RWPE2 (cell line): Measurements from ENCODE around the gene ALDH3B2.
"Not testable (repeated sequence)": the region's sequence is repeated elsewhere in the genome, so short reads cannot be mapped to it uniquely, and the experiment has no call there.

Experiments used
- ATAC-seq: fragments of 200-7000 bp; cut with Tn5 transposase; 3 replicates; pipeline ENCODE4 v1.9.1; 2021; ENCODE audit warnings: low read depth
- DNase-seq: peaks from one replicate; pipeline ENCODE4 v3.0.0-alpha.2; 2020; ENCODE audit warnings: low spot score
- H3K27ac ChIP-seq: fragments of 450-650 bp; 2 replicates; pipeline ENCODE4 v1.5.1; 2017; ENCODE audit warnings: mild to moderate bottlenecking; ENCODE audit not compliant: poor library complexity, severe bottlenecking
- H3K27me3 ChIP-seq: fragments of 250-450 bp; sonication (Bioruptor Pico); 2 replicates; pipeline ENCODE4 v1.5.1; 2021; ENCODE audit warnings: mild to moderate bottlenecking, moderate library complexity; ENCODE audit not compliant: insufficient read depth, poor library complexity, severe bottlenecking
- H3K36me3 ChIP-seq: fragments of 250-450 bp; sonication (Bioruptor Pico); 2 replicates; pipeline ENCODE4 v1.5.1; 2020; ENCODE audit warnings: low read depth, mild to moderate bottlenecking, moderate library complexity
- H3K4me1 ChIP-seq: fragments of 250-450 bp; sonication (Bioruptor Pico); 2 replicates; pipeline ENCODE4 v1.5.1; 2021; ENCODE audit warnings: mild to moderate bottlenecking, moderate library complexity; ENCODE audit not compliant: insufficient read depth, poor library complexity, severe bottlenecking
- H3K4me3 ChIP-seq: fragments of 250-450 bp; sonication (Bioruptor Pico); 2 replicates; pipeline ENCODE4 v1.5.1; 2021; ENCODE audit warnings: mild to moderate bottlenecking, moderate library complexity; ENCODE audit not compliant: severe bottlenecking
- H3K9me3 ChIP-seq: fragments of 250-450 bp; sonication (Bioruptor Pico); 2 replicates; pipeline ENCODE4 v1.5.1; 2021; ENCODE audit warnings: mild to moderate bottlenecking, moderate library complexity; ENCODE audit not compliant: severe bottlenecking
- CTCF ChIP-seq: fragments of 450-650 bp; IDR thresholded peaks from one replicate; pipeline ENCODE4 v1.5.1; 2017; ENCODE audit warnings: mild to moderate bottlenecking, moderate library complexity; ENCODE audit not compliant: poor library complexity, severe bottlenecking

ALDH3B2 gene

GRCh38 chr11:67626970-67627369 is 47.5 kb downstream of the ALDH3B2 start:
- Histone ChIP-seq H3K4me3 (no peak overlapping the region), H3K27me3 (no peaks in the 10 kb centered on the region), H3K27ac (no peak overlapping the region), H3K4me1 (no peaks in the 10 kb centered on the region), H3K9me3 (no peaks in the 10 kb centered on the region), H3K36me3 (no peaks in the 10 kb centered on the region)
- no peak for ATAC-seq
- no peak for DNase-seq
- TF ChIP-seq CTCF = no peak

- H3K27me3 ChIP-seq, ATAC-seq, H3K9me3 ChIP-seq, H3K36me3 ChIP-seq, H3K4me3 ChIP-seq, H3K4me1 ChIP-seq, DNase-seq, H3K27ac ChIP-seq: not testable (repeated sequence)
Measured at GRCh38 chr11:67626131-67626833, 48.1 kb downstream of the ALDH3B2 start.

- H3K27ac ChIP-seq, H3K36me3 ChIP-seq, H3K27me3 ChIP-seq, H3K4me3 ChIP-seq, H3K4me1 ChIP-seq, DNase-seq, ATAC-seq, H3K9me3 ChIP-seq: not testable (repeated sequence)
Measured at GRCh38 chr11:67623795-67624194, 50.6 kb downstream of the ALDH3B2 start.

DNA sequence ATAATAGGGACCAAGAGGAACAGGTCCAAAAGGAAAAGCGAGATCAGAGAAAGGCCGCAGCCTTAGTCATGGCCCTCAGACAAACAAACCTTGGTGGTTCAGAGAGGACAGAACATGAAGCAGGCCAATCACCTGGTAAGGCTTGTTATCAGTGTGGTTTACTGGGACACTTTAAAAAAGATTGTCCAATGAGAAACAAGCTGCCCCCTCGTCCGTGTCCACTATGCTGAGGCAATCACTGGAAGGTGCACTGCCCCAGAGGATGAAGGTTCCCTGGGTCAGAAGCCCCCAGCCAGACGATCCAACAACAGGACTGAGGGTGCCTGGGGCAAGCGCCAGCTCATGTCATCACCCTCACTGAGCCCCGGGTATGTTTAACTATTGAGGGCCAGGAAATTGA is 51.5 kb downstream of the ALDH3B2 start:
- H3K4me3 ChIP-seq, DNase-seq, H3K27me3 ChIP-seq, ATAC-seq, H3K27ac ChIP-seq, H3K4me1 ChIP-seq, H3K36me3 ChIP-seq, H3K9me3 ChIP-seq: not testable (repeated sequence)

GRCh38 chr11:67621928-67622327 is 52.5 kb downstream of the ALDH3B2 start:
- H3K9me3 ChIP-seq, ATAC-seq, H3K27me3 ChIP-seq, H3K36me3 ChIP-seq, H3K4me3 ChIP-seq, H3K27ac ChIP-seq, DNase-seq, H3K4me1 ChIP-seq: not testable (repeated sequence)

- not testable (repeated sequence) for H3K36me3 ChIP-seq, H3K27me3 ChIP-seq, ATAC-seq, H3K27ac ChIP-seq, DNase-seq, H3K4me3 ChIP-seq, H3K4me1 ChIP-seq, H3K9me3 ChIP-seq
Measured at GRCh38 chr11:67620621-67621020, 53.8 kb downstream of the ALDH3B2 start.

DNA sequence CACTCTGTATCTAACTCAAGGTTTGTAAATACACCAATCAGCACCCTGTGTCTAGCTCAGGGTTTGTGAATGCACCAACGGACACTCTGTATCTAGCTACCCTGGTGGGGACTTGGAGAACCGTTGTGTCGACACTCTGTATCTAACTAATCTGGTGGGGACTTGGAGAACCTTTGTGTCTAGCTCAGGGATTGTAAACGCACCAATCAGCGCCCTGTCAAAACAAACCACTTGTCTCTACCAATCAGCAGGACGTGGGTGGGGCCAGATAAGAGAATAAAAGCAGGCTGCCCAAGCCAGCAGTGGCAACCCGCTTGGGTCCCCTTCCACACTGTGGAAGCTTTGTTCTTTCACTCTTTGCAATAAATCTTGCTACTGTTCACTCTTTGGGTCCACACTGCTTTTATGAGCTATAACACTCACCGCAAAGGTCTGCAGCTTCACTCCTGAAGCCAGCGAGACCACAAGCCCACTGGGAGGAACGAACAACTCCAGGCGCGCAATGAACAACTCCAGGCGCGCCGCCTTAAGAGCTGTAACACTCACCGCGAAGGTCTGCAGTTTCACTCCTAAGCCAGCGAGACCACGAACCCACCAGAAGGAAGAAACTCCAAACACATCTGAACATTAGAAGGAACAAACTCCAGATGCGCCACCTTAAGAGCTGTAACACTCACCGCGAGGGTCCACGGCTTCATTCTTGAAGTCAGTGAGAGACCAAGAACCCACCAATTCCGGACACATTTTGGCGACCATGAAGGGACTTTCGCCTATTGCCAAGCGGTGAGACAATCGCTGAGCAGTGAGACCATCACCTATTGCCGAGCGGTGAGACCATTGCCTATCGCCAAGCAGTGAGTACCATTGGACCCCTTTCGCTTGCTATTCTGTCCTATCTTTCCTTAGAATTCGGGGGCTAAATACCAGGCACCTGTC is 54.5 kb downstream of the ALDH3B2 start:
- ATAC-seq, DNase-seq, H3K27ac ChIP-seq, H3K4me3 ChIP-seq, H3K27me3 ChIP-seq, H3K4me1 ChIP-seq, H3K9me3 ChIP-seq, H3K36me3 ChIP-seq: not testable (repeated sequence)

DNA sequence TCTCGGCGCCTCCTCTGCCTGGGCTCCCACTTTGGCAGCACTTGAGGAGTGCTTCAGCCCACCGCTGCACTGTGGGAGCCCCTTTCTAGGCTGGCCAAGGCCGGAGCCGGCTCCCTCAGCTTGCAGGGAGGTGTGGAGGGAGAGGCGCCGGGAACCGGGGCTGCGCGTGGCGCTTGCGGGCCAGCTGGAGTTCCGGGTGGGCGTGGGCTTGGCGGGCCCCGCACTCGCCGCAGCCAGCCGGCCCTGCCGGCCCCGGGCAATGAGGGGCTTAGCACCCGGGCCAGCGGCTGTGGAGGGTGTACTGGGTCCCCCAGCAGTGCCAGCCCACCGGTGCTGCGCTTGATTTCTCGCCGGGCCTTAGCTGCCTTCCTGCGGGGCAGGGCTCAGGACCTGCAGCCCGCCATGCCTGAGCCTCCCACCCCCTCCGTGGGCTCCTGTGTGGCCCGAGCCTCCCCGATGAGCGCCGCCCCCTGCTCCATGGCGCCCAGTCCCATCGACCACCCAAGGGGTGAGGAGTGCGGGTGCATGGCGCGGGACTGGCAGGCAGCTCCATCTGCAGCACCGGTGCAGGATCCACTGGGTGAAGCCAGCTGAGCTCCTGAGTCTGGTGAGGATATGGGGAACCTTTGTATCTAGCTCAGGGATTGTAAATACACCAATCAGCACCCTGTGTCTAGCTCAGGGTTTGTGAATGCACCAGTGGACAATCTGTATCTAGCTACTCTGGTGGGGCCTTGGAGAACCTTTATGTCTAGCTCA is 55.3 kb downstream of the ALDH3B2 start:
- not testable (repeated sequence) for DNase-seq, H3K27me3 ChIP-seq, H3K27ac ChIP-seq, H3K4me1 ChIP-seq, H3K4me3 ChIP-seq, H3K36me3 ChIP-seq, ATAC-seq, H3K9me3 ChIP-seq
